ENCODE results near the gene C1orf116.

Gene C1orf116

DNA sequence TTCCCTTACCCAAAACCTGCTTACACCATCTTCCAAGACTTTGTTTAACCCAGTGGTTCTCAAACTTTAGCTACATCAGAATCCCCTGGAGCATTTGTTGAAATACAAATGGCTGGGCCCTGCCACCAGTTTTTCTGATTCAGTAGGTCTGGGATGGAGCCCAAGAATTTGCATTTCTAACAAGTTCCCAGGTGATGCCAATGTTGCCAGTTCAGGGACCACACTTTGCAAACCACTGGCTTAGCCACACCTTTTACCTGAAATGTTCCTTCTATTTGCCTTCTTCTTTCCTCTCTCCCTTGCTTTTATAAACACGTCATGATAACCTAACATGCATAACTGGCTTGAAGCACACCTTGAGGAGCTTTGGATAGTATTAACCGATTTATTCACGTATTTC, 46.2 kb downstream of the C1orf116 start:
- DNase-seq = no peak

DNA sequence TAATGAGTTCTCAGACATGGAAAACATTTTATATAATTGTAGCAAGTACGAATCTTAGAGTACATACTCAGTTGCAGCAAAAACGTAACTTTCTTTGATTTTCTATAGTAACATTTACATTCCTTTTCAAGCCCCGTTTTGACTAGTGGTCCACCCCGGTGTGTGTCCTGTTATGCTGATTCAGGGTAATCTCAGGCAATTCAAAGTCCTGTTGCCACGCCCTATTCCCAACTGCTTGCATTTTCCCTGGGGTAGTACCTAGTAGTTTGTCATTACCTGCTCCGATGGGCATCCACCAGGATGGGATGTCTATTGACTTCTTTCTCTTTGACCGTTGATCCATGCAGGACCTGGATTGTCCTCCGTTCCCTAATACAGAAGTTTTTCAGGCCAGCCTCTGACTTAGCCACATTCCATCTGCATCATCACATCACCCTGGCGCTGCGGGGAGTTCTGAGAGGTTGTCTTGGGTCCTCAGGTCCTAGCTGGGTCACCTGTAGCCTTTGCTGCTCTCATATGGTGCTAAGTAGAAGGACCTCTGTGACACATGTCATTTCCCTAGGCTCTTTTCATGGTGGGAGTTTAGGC, 47.3 kb downstream of the C1orf116 start:
- no peak for DNase-seq

DNA sequence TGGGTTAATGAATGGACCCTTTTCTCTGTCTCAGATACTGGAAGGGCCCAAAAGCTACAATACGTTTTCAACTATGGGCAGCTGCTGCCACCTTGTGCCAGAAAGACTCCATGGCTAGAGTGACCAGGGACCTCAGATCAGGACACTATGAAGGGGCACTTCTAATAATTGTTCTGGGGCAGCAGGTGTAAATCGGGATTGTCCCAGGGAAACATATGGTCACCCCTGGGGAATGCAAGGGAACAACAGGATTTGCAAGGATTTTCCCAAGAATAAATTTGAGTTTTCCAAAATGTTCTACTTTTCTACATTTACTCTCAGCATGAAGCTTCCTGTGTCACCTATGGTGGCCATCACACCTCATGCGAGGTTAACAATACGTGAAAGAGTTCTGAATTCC, 50.3 kb downstream of the C1orf116 start:
- DNase-seq = no peak

GRCh38 chr1:206979379-206980043, 53.0 kb downstream of the C1orf116 start:
- no peak for DNase-seq

DNA sequence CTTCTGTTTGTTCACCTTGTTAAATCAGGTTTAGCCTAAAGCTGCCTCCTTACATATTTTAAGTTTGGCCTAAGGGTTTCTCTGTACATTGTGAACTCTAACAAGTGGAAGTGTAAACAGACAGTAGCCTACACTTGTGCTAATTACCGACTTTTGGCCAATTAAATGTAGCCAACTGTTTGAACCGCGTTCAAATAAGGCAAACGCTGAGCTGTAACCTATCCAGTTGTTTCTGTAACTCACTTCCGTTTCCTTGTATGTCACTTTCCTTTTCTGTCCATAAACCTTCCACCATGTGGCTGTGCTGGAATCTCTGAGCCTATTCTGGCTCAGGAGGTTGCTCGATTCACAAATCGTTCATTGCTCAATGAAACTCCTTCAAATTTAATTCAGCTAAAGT, 54.3 kb downstream of the C1orf116 start:
- DNase-seq = no peak

GRCh38 chr1:206975306-206975705, 57.2 kb downstream of the C1orf116 start:
- DNase-seq = no peak

GRCh38 chr1:206974140-206974539, 58.4 kb downstream of the C1orf116 start:
- DNase-seq = no peak

GRCh38 chr1:206972728-206973127, 59.8 kb downstream of the C1orf116 start:
- no peak for DNase-seq

- DNase-seq = no peak
Measured at GRCh38 chr1:206971029-206971655, 61.4 kb downstream of the C1orf116 start.

GRCh38 chr1:206970446-206970845, 62.1 kb downstream of the C1orf116 start, which contains the start of gene FCAMR:
Gene FCAMR, minus strand, starts transcription at chr1:206970460. Its CDS starts 335 bp downstream, at chr1:206970125.
- DNase-seq = no peak

DNA sequence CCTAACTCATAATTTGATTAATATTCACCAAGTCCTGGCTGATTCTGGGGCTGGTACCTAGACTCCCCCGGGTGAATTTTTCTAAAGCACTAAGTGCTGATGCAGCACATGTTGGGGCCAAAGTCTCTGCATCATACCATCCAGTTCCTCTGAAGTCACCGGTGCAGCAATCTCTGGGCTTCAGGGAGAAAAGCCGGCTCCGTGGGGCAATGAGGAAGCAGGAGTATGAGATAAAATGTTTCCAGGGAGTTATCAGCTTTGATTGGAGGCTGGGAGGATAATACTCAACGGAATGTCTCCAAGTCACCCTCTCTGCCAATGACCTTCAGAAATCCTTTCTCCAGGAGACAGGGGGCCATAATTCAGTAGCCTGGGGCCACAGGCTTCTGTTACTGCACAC, 63.5 kb downstream of the C1orf116 start:
- DNase-seq = no peak

Data from GF-D8 (cell line).